GM18499 (cell line): ENCODE results near the gene RABGAP1L.
"Not testable (repeated sequence)": the region's sequence is repeated elsewhere in the genome, so short reads cannot be mapped to it uniquely, and the experiment has no call there.

Source experiments
- ATAC-seq: cut with Tn5 transposase; IDR thresholded peaks from one replicate; pipeline ENCODE4 v1.9.1; 2021; ENCODE audit warnings: moderate number of reproducible peaks; ENCODE audit not compliant: insufficient read depth, unreplicated experiment

Gene RABGAP1L

GRCh38 chr1:174639461-174639860 lies 480.1 kb downstream of the RABGAP1L start:
- no peak for ATAC-seq

GRCh38 chr1:174640783-174641182 lies 481.5 kb downstream of the RABGAP1L start:
- no peak for ATAC-seq

- no peak for ATAC-seq
Observed at GRCh38 chr1:174642393-174642792, 483.1 kb downstream of the RABGAP1L start.

- ATAC-seq = no peak
Observed at GRCh38 chr1:174643206-174643605, 483.9 kb downstream of the RABGAP1L start.

- ATAC-seq = not testable (repeated sequence)
Observed at GRCh38 chr1:174649572-174649971, 490.3 kb downstream of the RABGAP1L start.

GRCh38 chr1:174652569-174653280 lies 493.4 kb downstream of the RABGAP1L start:
- no peak for ATAC-seq

GRCh38 chr1:174654560-174654959 lies 495.2 kb downstream of the RABGAP1L start:
- ATAC-seq = no peak

- ATAC-seq = no peak
Observed at GRCh38 chr1:174656409-174657059, 497.2 kb downstream of the RABGAP1L start.

GRCh38 chr1:174657411-174657810 lies 498.1 kb downstream of the RABGAP1L start:
- no peak for ATAC-seq

GRCh38 chr1:174657893-174658292 lies 498.6 kb downstream of the RABGAP1L start:
- ATAC-seq = no peak

GRCh38 chr1:174659823-174660222 lies 500.5 kb downstream of the RABGAP1L start:
- no peak for ATAC-seq

- no peak for ATAC-seq
Observed at GRCh38 chr1:174660476-174660875, 501.2 kb downstream of the RABGAP1L start.

GRCh38 chr1:174663358-174663757 lies 504.0 kb downstream of the RABGAP1L start:
- no peak for ATAC-seq

GRCh38 chr1:174666248-174666647 lies 506.9 kb downstream of the RABGAP1L start:
- ATAC-seq = no peak

GRCh38 chr1:174671826-174672225 lies 512.5 kb downstream of the RABGAP1L start:
- no peak for ATAC-seq

GRCh38 chr1:174676856-174677255 lies 517.5 kb downstream of the RABGAP1L start:
- no peak for ATAC-seq

GRCh38 chr1:174678657-174679056 lies 519.3 kb downstream of the RABGAP1L start:
- ATAC-seq = no peak

GRCh38 chr1:174680101-174680500 lies 520.8 kb downstream of the RABGAP1L start:
- no peak for ATAC-seq

- no peak for ATAC-seq
Observed at GRCh38 chr1:174682419-174683008, 523.2 kb downstream of the RABGAP1L start.

GRCh38 chr1:174686213-174686612 lies 526.9 kb downstream of the RABGAP1L start:
- ATAC-seq = no peak

GRCh38 chr1:174689524-174689923 lies 530.2 kb downstream of the RABGAP1L start:
- ATAC-seq = no peak

- no peak for ATAC-seq
Observed at GRCh38 chr1:174690266-174690665, 530.9 kb downstream of the RABGAP1L start.
